ENCODE measurements around the gene OR7C1.
"Not testable (repeated sequence)": the region's sequence is repeated elsewhere in the genome, so short reads cannot be mapped to it uniquely, and the experiment has no call there.

OR7C1 gene

GRCh38 chr19:14782626-14783409 lies 52.2 kb downstream of the OR7C1 start:
- Histone ChIP-seq H3K9me3 (ENCODE audit: control insufficient read depth, low read length) (no peaks in the 10 kb centered on the region), H3K27ac (no peak overlapping the region), H3K79me2 (no peaks in the 10 kb centered on the region), H3K27me3 (ENCODE audit: control insufficient read depth, insufficient read depth, low read length) (no peaks in the 10 kb centered on the region), H3K9ac (no peak overlapping the region), H3K4me2 (ENCODE audit: low read length) (no peak overlapping the region), H3K4me1 (no peaks in the 10 kb centered on the region), H2AFZ (no peak overlapping the region), H3K4me3 (ENCODE audit: low read depth, low read length) (no peak overlapping the region), H3K36me3 (ENCODE audit: control insufficient read depth, insufficient read depth, low read length) (no peaks in the 10 kb centered on the region)
- TF ChIP-seq CTCF (IDR thresholded peaks at IDR 0.05), result no peak

DNA sequence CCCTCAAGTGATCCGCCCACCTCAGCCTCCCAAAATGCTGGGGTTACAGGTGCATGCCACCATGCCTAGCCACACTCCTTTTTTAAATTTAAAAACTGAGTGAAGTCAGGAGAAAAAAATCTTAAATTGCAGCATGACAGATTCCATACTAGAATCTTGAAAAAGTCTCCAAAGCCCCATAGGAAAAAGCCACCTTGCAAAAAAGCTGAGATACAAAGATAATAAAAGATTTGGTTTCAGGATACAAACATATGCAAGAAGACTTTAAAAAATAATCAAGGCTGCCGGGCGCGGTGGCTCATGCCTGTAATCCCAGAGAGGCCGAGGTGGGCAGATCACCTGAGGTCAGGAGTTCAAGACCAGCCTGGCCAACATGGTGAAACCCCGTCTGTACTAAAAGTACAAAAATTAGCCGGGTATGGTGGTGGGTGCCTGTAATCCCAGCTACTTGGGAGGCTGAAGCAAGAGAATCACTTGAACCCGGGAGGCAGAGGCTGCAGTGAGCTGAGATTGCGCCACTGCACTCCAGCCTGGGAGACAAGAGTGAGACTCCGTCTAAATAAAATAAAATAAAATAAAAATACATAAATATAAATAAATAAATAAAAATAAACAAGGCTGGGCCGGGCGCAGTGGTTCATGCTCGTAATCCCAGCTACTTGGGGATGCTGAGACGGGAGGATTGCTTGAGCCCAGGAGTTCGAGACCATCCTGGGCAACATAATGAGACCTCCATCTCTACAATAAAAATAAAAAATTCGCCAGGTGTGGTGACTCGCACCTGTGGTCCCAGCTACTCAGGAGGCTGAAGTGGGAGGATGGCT lies 53.1 kb downstream of the OR7C1 start:
- H3K36me3 ChIP-seq (ENCODE audit: control insufficient read depth, insufficient read depth, low read length); H3K4me2 ChIP-seq (ENCODE audit: low read length); H3K27me3 ChIP-seq (ENCODE audit: control insufficient read depth, insufficient read depth, low read length); H3K9me3 ChIP-seq (ENCODE audit: control insufficient read depth, low read length); H3K4me3 ChIP-seq (ENCODE audit: low read depth, low read length); H2AFZ ChIP-seq; H3K27ac ChIP-seq; H3K9ac ChIP-seq; H3K4me1 ChIP-seq; H3K79me2 ChIP-seq: not testable (repeated sequence)

- H3K27me3 ChIP-seq (ENCODE audit: control insufficient read depth, insufficient read depth, low read length); H3K4me2 ChIP-seq (ENCODE audit: low read length); H3K4me1 ChIP-seq; H3K4me3 ChIP-seq (ENCODE audit: low read depth, low read length); H2AFZ ChIP-seq; H3K79me2 ChIP-seq; H3K9ac ChIP-seq; H3K36me3 ChIP-seq (ENCODE audit: control insufficient read depth, insufficient read depth, low read length); H3K27ac ChIP-seq; H3K9me3 ChIP-seq (ENCODE audit: control insufficient read depth, low read length): not testable (repeated sequence)
These were observed 54.3 kb downstream of the OR7C1 start for GRCh38 chr19:14780622-14781225.

DNA sequence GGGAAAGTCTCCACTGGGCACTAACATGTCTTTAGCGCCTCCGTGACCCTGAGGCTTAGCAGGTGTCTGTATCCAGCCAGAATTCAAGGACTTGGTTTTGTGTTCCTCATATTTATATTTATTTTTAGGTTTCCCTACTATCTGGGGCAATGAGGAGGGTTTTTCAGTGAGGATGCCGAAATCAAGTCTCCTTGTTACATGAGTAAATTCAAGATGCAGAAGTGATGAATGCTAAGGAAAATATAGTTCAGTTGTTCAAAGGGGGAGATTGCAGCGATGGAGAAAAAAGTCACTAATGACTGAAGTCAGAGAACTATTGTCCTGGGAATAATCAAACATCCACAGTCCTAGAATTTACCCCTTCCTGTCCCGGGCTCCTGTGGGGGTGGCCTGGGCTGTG lies 55.8 kb downstream of the OR7C1 start:
- Histone ChIP-seq H3K9ac (no peak overlapping the region), H3K27ac (no peak overlapping the region), H3K9me3 (ENCODE audit: control insufficient read depth, low read length) (no peaks in the 10 kb centered on the region), H3K79me2 (no peaks in the 10 kb centered on the region), H3K27me3 (ENCODE audit: control insufficient read depth, insufficient read depth, low read length) (no peaks in the 10 kb centered on the region), H3K36me3 (ENCODE audit: control insufficient read depth, insufficient read depth, low read length) (no peaks in the 10 kb centered on the region), H2AFZ (no peak overlapping the region), H3K4me3 (ENCODE audit: low read depth, low read length) (no peak overlapping the region), H3K4me1 (peaks cover 2% of the 10 kb centered on the region), H3K4me2 (ENCODE audit: low read length) (no peak overlapping the region)
- no peak for TF ChIP-seq CTCF (IDR thresholded peaks at IDR 0.05)

- H3K9me3 ChIP-seq (ENCODE audit: control insufficient read depth, low read length); H3K4me2 ChIP-seq (ENCODE audit: low read length); H3K9ac ChIP-seq; H2AFZ ChIP-seq; H3K27ac ChIP-seq; H3K4me3 ChIP-seq (ENCODE audit: low read depth, low read length); H3K79me2 ChIP-seq; H3K4me1 ChIP-seq; H3K27me3 ChIP-seq (ENCODE audit: control insufficient read depth, insufficient read depth, low read length); H3K36me3 ChIP-seq (ENCODE audit: control insufficient read depth, insufficient read depth, low read length): not testable (repeated sequence)
These were observed 56.7 kb downstream of the OR7C1 start, which contains the start of gene ADGRE2 for GRCh38 chr19:14778110-14778845. TSS of gene ADGRE2 (minus strand) at chr19:14778560. CDS start at chr19:14776756, 1,804 bp downstream.

DNA sequence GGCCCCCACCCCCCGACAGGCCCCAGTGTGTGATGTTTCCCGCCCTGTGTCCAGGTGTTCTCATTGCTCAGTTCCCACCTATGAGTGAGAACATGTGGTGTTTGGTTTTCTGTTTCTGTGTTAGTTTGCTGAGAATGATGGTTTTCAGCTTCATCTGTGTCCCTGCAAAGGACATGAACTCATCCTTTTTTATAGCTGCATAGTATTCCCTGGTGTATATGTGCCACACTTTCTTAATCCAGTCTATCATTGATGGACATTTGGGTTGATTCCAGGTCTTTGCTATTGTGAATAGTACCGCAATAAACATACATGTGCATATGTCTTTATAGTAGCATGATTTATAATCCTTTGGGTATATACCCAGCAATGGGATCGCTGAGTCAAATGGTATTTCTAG lies 57.3 kb downstream of the OR7C1 start:
- H3K27me3 ChIP-seq (ENCODE audit: control insufficient read depth, insufficient read depth, low read length); H3K36me3 ChIP-seq (ENCODE audit: control insufficient read depth, insufficient read depth, low read length): not testable (repeated sequence)

More for the DNA sequence above, 57.3 kb downstream of the OR7C1 start:
- H3K4me3 ChIP-seq (ENCODE audit: low read depth, low read length); H3K79me2 ChIP-seq; H3K9me3 ChIP-seq (ENCODE audit: control insufficient read depth, low read length); H3K27ac ChIP-seq; H3K4me1 ChIP-seq; H3K9ac ChIP-seq; H3K4me2 ChIP-seq (ENCODE audit: low read length); H2AFZ ChIP-seq: not testable (repeated sequence)
